NOMO-1 (cell line): ENCODE results near the gene SLAIN1.

Experiments
- DNase-seq, 2 experiments: peaks; one replicate each; lab custom pipeline; 2025; ENCODE audit not compliant: unreplicated experiment in 2 of 2; lab: John Stamatoyannopoulos, UW

SLAIN1 gene

GRCh38 chr13:77749344-77749880 lies 51.9 kb downstream of the SLAIN1 start:
- no peak for DNase-seq

- peak in 1 of 2 experiments; percentile 57 for DNase-seq
These were observed 54.3 kb downstream of the SLAIN1 start for GRCh38 chr13:77751513-77752456.

- no peak for DNase-seq
These were observed 55.1 kb downstream of the SLAIN1 start for GRCh38 chr13:77752512-77753069.

- no peak for DNase-seq
These were observed 63.4 kb downstream of the SLAIN1 start for GRCh38 chr13:77760893-77761292.

DNA sequence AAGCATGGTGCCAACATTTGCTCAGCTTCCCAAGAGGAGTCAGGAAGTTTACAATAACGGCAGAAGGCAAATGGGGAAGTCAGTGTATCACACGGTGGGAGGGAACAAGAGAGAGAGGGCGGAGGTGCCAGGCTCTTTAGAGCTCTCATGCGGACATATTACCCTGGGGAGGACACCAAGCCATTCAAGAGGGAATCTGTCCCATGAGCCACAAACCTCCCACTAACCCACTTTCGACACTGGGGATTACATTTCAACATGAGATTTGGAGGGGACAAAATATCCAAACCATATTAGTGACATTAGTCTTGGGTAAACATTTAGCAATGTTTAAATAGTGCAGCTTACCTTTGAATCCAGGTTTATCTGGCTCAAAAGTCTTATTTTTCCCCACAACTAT lies 69.9 kb downstream of the SLAIN1 start:
- DNase-seq = peak in 1 of 2 experiments; percentile 7

GRCh38 chr13:77774181-77774580 lies 76.7 kb downstream of the SLAIN1 start:
- DNase-seq = no peak

DNA sequence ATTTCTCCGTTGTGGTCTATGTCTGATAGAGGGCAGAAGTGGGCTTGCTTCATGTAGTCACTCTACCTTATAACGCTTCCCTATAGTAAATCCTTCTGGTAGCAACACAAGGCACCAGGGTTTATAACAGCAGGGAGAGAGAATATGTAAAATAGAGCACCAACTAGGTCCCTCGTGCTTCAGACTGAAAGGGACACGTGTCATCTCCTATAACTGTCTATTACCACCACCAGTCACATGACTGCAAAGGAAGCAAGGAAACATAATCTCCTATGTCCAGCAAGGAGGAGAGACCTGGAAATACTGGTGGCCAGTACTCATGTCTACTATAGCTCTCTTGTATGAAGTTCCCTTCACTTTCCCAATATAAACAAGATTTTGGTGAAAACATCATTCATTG lies 79.2 kb downstream of the SLAIN1 start:
- no peak for DNase-seq

DNA sequence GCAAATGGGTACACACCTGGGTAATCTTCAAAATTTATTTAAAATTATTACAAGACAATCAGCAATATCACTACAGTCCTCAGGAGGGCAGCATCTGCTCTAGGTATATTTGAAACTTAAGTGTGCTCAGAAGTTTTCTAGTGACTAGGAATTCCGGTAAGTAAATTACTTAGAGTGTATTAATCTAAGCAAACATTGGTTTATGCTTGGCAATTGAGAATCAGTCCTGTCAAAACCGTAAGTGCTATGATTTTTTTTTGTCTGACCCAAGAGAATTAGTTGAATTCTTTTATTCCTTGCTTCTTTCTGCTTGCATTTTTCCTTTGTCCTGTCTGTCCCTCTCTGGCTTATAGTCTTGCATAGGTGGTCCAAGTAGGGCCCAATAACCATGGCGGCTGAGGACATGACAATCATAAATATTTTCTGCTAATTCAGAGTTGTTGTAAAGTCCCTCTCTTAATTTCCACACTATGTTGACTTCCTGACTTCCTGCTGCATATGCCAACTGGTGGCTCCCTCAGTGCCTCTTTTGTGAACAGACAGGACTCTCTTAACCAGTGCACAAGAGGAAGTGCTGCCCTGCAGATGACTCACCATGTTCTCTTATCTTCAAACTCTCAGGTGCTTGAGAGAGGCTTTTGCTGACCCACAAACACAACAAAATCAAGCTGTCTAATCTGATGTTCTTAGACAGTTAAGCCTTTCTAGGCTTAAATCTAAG lies 82.2 kb downstream of the SLAIN1 start:
- peak; percentile 57 to 89 for DNase-seq

DNA sequence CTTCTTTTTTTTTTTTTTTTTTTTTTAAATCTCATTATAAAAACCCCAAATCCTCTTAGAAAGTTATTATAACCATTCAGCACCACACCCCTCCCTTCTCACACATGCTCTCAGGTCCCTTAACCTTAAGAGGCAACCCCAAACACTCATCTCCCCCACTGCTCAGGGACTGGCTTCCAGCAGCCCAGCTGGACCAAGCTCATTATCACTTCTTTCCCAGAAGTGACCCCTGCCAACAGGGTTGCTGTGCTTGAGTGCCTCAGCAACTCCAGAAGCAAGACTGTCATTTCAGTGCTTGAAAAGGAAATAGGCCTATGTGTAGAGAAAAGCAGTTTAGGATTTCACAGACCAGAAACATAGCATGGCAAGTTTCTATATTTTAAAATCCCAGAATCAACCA lies 84.3 kb downstream of the SLAIN1 start:
- no peak for DNase-seq

- no peak for DNase-seq
These were observed 87.0 kb downstream of the SLAIN1 start for GRCh38 chr13:77784515-77784914.

GRCh38 chr13:77786695-77787287 lies 89.3 kb downstream of the SLAIN1 start:
- DNase-seq = no peak

GRCh38 chr13:77789376-77789775 lies 91.9 kb downstream of the SLAIN1 start:
- peak; percentile 36 to 81 for DNase-seq

DNA sequence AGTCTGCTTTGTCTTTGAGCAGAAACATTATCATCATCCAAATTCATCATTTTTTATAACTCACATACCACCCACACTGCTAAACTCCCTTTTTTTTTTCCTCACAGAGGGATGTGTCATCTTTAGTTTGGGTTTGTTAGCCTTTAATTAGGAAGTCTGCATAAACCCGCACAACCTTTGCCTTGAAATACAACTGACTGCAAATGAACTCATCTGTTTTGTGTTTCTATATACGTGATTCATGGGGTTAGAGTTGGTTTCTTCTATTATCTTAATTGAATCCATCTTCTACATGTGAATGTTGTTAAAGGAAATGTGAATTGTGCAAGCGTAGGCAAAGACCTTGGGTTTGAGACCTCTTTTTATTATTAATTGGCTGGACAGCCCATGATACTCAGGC lies 102.7 kb downstream of the SLAIN1 start:
- no peak for DNase-seq

DNA sequence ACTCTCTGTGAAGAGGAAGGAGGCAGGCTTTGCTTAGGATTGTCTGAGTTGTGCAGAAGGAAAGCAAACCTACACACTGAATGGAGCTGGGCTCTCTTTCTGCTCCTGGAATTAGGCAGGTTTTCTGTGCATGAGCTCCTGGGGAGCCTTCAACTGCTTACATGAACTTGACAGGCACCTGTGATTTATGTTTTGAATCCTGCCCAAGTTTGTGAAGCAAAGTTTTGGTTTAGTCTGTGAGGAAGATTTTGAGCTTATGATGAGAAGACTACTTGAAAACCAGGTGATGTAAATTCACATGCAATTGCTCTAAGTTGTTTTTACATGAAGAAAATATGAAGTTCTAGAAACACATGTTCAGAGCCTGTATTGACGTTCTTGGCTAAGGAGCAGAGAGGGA lies 109.0 kb downstream of the SLAIN1 start:
- DNase-seq = no peak

DNA sequence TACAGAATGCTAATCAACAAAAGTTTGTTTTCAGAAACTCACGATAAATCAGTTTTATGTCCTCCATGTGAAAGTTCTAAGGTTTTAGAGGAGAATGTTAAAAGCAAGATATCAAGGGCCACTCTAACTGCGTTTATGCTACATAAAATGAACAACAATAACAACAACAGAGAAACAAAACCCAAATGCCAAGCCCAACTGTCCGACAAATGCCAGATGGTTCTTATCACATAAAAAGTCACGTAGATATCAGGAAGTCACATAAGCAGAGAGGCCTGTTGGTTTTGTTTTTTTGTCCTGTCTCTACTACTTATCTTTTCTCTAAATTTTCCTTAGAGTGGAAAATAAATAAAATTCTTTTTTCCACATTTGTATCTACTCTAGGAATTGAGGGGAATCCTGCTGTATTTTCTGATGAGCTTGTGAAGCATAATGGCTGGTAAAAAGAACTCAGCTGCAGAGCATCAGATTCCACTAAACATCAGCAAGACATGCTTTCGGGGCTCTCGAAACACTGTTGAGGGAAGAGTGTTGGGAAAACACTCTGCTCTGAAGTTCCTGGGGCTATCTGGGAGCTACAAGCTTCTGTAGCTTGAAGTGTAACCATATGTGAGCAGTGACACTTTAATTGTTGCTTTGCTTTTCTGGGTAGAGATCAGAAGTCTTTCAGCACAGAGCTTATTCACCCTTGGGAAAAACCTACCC lies 110.1 kb downstream of the SLAIN1 start:
- no peak for DNase-seq

DNA sequence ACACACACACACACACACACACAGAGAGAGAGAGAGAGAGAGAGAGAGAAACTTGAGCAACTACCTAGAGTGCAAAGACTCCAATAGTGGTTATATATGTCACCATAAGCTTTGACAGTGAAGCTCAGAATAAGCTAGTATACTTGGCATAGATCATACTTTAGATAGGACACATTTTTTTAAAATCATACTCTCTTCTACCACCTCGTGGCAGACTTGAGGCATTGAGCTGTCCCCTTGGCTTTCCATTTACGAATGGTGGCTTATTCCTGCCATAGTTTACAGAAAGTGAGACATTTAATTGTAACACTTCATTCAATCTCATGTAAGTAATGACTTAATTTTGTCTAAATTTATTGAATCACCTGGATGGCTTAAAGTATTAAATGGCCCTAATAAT lies 112.9 kb downstream of the SLAIN1 start:
- peak in 1 of 2 experiments; percentile 59 for DNase-seq

GRCh38 chr13:77810878-77811277 lies 113.4 kb downstream of the SLAIN1 start:
- no peak for DNase-seq

- DNase-seq = peak in 1 of 2 experiments; percentile 25
These were observed 113.9 kb downstream of the SLAIN1 start for GRCh38 chr13:77811381-77811780.

GRCh38 chr13:77811981-77812380 lies 114.5 kb downstream of the SLAIN1 start:
- DNase-seq = no peak
